ENCODE results near the gene IMP4. TPM values are rescaled to one million over a fixed set of nuclear protein-coding genes. Genes with fewer than 3 reads are reported as not detected.

The IMP4 gene
- total RNA-seq, 1 donor from 2014 or later = 43.5 TPM

- no peak overlapping the region for H3K27ac Mint-ChIP-seq (ENCODE audit: unreplicated experiment)
- TF ChIP-seq, protein P1, sequence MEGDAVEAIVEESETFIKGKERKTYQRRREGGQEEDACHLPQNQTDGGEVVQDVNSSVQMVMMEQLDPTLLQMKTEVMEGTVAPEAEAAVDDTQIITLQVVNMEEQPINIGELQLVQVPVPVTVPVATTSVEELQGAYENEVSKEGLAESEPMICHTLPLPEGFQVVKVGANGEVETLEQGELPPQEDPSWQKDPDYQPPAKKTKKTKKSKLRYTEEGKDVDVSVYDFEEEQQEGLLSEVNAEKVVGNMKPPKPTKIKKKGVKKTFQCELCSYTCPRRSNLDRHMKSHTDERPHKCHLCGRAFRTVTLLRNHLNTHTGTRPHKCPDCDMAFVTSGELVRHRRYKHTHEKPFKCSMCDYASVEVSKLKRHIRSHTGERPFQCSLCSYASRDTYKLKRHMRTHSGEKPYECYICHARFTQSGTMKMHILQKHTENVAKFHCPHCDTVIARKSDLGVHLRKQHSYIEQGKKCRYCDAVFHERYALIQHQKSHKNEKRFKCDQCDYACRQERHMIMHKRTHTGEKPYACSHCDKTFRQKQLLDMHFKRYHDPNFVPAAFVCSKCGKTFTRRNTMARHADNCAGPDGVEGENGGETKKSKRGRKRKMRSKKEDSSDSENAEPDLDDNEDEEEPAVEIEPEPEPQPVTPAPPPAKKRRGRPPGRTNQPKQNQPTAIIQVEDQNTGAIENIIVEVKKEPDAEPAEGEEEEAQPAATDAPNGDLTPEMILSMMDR (IDR thresholded peaks at IDR 0.05) = no peak
- no peaks in the 10 kb centered on the region for H3K27me3 Mint-ChIP-seq (ENCODE audit: low read depth)
- H3K36me3 Mint-ChIP-seq (ENCODE audit: low read depth) = no peaks in the 10 kb centered on the region
- H3K9me3 Mint-ChIP-seq (ENCODE audit: low read depth) = peaks cover 2% of the 10 kb centered on the region
- H3K4me1 Mint-ChIP-seq (ENCODE audit: low read depth) = peaks cover 28% of the 10 kb centered on the region
- H3K4me3 Mint-ChIP-seq (ENCODE audit: unreplicated experiment) = no peak overlapping the region
- no peak for DNase-seq (ENCODE audit: low spot score)
These were observed 45.1 kb downstream of the IMP4 start for GRCh38 chr2:130387804-130388203.

DNA sequence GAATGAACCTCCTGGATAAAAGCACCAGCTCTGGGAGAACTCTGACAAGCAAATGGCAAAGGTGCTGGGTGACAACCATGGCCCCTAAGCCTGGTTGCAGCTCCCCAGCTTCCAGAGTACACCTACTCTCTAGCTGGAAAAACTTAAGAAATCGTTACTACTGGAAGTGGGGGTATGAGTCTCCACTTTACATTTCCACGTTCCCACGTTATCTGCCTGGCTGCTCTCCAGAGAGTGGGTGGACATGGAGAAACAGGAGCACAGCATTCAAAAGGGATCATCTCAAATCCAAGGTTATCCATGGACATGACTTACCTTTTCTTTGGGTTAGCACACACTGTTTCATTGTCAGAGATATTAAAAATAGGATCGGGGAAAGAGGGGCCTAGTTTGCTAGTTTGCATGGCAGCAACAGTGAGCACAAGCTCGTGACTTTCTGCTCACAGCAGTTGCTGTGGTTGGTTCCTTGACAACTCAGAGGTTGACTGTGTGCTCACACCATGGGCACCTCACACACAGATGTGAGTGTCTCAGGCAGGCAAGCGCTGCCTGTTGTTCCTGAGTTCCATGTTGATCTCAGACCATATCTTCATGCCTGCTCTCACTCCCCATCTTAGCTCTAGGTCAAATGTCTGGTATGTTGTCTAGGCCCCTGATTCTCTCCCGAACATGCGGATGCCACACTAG, 45.7 kb downstream of the IMP4 start:
- Mint-ChIP-seq H3K27ac (ENCODE audit: unreplicated experiment) (no peak overlapping the region), H3K4me1 (ENCODE audit: low read depth) (peaks cover 29% of the 10 kb centered on the region), H3K36me3 (ENCODE audit: low read depth) (no peaks in the 10 kb centered on the region), H3K4me3 (ENCODE audit: unreplicated experiment) (no peak overlapping the region), H3K9me3 (ENCODE audit: low read depth) (peaks cover 2% of the 10 kb centered on the region), H3K27me3 (ENCODE audit: low read depth) (no peaks in the 10 kb centered on the region)
- no peak for DNase-seq (ENCODE audit: low spot score)
- TF ChIP-seq, protein P1 (IDR thresholded peaks at IDR 0.05) = no peak

- Mint-ChIP-seq H3K4me3 (ENCODE audit: unreplicated experiment) (no peak overlapping the region), H3K9me3 (ENCODE audit: low read depth) (peaks cover 2% of the 10 kb centered on the region), H3K4me1 (ENCODE audit: low read depth) (peaks cover 31% of the 10 kb centered on the region), H3K36me3 (ENCODE audit: low read depth) (no peaks in the 10 kb centered on the region), H3K27ac (ENCODE audit: unreplicated experiment) (no peak overlapping the region), H3K27me3 (ENCODE audit: low read depth) (no peaks in the 10 kb centered on the region)
- no peak for DNase-seq (ENCODE audit: low spot score)
- TF ChIP-seq, protein P1 (IDR thresholded peaks at IDR 0.05) = no peak
These were observed 46.7 kb downstream of the IMP4 start for GRCh38 chr2:130389358-130389757.

DNA sequence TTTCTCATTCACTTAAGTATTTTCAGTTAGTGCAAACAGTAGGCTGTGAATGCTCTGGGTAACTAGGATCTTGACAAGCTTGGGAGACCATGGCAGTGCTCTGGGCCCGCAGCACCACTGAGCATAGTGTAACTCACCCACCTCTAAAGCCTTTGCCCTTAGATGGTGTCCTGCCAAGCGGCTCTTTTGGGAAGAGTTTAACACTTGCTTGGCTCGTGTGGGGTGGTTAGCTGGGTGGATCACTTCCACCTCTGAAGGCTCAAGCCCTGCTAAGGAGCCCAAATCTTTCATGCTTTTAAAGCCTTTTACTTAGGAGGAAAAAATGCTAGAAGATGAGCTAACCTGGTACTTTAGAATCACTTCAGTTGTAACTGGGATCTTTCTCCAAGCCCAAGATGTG, 47.1 kb downstream of the IMP4 start:
- no peak overlapping the region for H3K4me3 Mint-ChIP-seq (ENCODE audit: unreplicated experiment)
- peaks cover 2% of the 10 kb centered on the region for H3K9me3 Mint-ChIP-seq (ENCODE audit: low read depth)
- H3K36me3 Mint-ChIP-seq (ENCODE audit: low read depth) = no peaks in the 10 kb centered on the region
- H3K27ac Mint-ChIP-seq (ENCODE audit: unreplicated experiment) = no peak overlapping the region
- TF ChIP-seq, protein P1 (IDR thresholded peaks at IDR 0.05) = no peak
- H3K27me3 Mint-ChIP-seq (ENCODE audit: low read depth) = no peaks in the 10 kb centered on the region
- peaks cover 31% of the 10 kb centered on the region for H3K4me1 Mint-ChIP-seq (ENCODE audit: low read depth)
- DNase-seq (ENCODE audit: low spot score) = no peak

DNA sequence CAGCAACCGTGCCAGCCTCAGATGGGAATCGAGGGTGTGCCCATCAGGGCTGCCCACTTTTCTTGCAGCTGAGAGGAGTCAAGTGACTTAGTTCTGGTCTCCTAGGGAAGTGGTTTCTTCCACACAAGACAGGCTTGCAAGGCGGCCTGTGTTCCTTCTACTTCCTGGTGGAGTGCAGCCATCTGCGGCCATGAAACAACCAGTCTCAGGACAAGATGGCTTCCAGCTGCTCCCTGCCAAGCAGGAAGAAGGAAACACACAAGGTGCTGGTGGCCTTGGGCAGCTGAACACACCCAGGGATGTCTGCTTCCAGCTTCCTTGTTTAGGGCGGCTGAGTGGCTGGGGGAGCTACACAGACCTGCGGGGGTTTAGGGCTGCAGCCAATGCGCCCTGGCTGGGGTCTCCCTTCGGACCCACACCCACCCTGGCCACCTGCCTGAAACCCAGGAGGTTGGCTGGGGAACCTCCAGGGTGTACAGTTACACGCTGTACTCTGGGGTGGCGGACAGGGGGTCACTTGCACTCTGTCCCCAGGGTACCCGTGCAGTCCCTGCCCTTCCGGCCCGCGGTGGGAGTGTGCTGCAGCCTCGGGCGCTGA, 47.9 kb downstream of the IMP4 start:
- peaks cover 31% of the 10 kb centered on the region for H3K4me1 Mint-ChIP-seq (ENCODE audit: low read depth)
- TF ChIP-seq, protein P1 (IDR thresholded peaks at IDR 0.05) = no peak
- H3K36me3 Mint-ChIP-seq (ENCODE audit: low read depth) = no peaks in the 10 kb centered on the region
- no peaks in the 10 kb centered on the region for H3K27me3 Mint-ChIP-seq (ENCODE audit: low read depth)
- DNase-seq (ENCODE audit: low spot score) = no peak
- H3K9me3 Mint-ChIP-seq (ENCODE audit: low read depth) = peaks cover 2% of the 10 kb centered on the region
- H3K27ac Mint-ChIP-seq (ENCODE audit: unreplicated experiment) = peak overlapping the region; percentile 95
- peak overlapping the region; percentile 84 for H3K4me3 Mint-ChIP-seq (ENCODE audit: unreplicated experiment)

Measured in chondrocyte (in vitro differentiated cells).